NCI-H526 (cell line): ENCODE results near the gene NIPAL3.
"Not testable (repeated sequence)": the region's sequence is repeated elsewhere in the genome, so short reads cannot be mapped to it uniquely, and the experiment has no call there.

ENCODE experiments used
- DNase-seq, 2 experiments: peaks; one replicate each; lab custom pipeline; 2025; lab: John Stamatoyannopoulos, UW

Gene NIPAL3

GRCh38 chr1:24490101-24490781, 74.6 kb downstream of the NIPAL3 start:
- DNase-seq: no peak

DNA sequence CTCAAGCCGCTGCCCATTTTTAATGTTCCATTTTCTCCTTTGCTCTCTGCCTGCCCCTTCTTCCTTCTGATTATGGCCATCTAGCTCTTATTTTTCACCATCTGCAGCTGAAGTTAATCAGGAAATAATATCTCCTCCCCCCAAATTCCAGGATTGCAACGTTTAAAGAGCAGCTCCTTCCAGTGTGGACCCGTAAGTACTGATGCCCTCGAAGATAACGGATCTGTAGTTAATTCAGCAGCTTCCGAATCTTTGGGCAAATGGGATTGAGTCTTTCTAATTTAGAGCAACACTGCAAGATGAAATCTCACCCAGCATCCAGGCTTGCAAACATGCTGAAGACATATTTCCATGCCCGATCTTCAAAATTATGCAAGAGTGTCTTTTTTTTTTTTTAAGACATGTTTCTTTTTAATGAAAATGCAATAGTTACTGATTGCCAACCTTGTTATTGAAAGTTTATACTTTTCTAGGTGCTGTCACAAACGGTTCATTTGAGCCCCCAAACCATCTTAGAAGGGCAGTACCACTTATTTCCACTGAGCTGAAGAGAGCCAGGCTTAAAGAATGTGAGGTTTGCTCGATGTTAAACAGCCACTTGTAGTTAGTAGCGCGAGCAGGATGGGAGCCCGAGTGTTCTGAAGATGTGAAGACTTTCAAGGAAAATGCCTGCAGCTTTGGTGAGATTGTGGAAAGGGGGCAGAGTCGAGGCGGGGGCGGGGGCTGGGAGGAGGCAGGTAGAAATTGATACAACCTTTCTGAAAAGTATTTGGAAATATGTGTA, 76.2 kb downstream of the NIPAL3 start:
- DNase-seq: no peak

DNA sequence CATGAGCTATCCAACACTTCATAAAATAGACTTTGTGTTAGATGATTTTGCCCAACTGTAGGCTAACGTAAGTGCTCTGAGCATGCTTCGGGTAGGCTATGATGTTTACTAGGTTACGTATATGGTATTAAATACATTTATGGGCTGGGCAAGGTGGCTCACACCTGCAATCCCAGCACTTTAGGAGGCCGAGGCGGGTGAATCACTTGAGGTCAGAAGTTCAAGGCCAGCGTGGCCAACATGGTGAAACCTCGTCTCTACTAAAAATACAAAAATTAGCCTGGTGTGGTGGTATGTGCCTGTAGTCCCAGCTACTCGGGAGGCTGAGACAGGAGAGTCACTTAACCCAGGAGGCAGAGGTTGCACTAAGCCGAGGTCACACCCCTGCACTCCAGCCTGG, 77.3 kb downstream of the NIPAL3 start:
- not testable (repeated sequence) for DNase-seq

GRCh38 chr1:24493785-24494184, 78.2 kb downstream of the NIPAL3 start:
- no peak for DNase-seq

DNA sequence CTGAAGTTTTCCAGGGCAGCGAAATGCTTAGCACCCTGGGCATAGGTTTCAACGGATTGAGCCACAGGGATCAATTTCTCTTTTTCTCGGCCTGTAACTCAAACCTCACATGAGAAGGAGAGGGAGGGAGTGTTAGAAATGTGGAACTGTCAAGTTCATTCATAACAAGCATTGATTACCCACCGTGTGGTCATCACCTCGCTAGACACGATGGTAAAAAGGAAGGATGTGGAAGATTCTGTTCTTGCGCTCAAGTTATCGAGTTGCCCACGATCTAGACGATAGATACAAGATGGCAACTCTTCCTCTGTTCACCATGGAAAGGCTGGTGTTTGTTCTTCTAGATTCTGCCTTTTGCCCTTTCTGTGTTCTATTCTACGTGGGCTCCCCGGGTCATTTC, 83.0 kb downstream of the NIPAL3 start:
- no peak for DNase-seq

DNA sequence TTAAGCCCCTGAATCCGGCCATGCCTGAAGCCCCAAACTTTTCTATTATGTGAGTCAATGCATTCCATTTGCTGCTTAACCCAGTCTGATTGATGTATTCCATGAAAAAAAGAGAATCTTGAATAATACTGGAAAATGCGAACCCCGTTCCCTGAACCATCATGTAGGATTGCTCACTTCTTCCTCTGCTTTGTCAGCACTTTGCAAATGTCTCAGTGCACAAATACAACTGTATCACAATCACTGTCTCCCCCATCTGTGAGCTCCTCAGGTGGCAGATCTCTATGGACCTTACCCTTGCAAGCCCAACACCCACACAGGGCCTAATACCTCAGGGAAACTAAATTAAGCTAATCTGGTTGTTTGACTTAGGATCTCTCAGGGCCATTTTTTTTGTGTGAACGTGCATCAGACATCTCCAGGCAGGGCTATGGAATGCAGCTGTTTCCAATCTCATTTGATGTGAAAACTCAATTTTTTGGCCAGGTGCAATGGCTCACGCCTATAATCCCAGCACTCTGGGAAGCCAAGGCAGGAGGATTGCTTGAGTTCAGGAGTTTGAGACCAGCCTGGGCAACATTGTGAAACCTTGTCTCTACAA, 84.9 kb downstream of the NIPAL3 start:
- no peak for DNase-seq

DNA sequence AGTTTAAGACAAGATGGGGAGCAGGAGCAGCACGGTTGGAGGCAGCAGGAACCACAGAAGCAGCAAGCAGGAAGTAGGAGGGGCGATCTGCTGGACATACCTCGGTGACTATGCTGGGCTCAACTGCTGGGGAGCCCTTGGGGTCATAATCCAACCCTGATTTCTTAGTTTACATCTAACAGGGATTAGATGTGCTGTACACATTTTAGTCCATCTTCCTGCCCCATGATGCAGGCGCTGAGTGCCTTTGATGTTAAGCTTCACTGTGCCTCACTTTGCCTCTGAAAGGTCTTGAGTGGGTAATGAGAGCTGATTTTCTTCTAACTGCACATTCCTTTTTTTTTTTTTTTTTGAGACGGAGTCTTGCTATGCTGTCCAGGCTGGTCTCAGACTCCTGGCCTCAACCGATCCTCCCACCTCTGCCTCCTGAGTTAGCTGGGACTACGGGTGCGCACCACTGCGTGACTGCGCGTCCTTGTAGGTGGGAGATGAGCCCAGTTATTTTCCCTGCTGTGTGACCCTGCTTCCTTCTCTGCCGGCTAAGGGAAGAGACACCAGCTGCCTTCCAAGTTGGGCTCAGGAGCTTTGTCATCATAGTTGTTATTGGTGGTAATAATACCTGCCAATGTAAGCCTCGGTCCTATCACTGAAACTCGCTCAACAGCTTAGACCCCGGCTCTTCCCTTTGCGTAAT, 85.9 kb downstream of the NIPAL3 start:
- DNase-seq: no peak

DNA sequence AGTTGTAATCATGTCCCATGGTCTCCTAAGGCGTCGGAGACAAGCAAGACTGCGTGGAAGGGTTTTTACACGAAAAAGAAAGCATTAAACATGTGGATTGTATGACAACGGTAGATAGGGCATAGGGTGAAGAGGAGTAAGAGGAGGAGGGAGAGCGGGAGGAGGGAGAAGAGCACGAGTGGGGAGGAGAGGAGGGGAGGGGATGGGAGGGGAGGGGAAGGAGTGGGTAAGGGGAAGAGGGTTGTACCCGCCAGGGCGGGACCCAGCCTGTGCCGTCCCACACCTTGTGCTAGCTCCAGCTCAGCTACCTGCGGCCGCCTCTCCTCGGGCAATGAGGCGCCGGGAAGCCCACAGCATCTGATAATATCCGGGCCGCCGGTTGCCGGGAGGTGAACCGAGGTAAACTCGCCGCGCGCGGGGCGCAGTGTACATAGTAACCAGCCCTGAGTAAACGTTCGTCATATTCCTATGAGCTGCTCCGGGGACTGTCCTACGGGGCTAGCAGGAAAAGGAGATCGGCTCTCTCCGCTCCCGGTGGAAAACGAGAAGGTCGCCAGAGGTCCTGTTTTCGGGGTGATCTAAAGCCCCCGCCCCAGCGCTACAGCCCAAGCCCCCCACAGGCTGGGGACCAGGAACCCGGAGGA, 86.6 kb downstream of the NIPAL3 start:
- peak; percentile 91 to 94 for DNase-seq

DNA sequence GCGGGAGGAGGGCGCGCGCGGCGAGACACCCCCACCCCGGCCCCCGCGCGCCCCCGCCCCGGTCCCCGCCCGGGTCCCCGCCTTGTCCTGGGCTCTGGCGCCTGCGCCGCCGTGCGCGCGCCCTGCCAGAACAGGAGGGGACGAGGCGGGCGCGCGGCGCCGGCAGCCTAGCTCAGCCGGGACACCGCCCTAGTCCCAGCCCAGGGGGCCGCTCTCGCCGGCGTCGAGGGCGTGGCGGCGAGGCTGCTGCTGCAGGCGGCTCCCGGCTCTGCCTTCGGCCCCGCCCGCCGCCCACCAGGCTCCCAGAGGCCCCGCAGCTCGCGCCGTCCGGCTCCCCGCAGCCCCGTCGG, 87.1 kb downstream of the NIPAL3 start, which contains the start of gene RCAN3:
TSS of gene RCAN3 (plus strand) at position 128 of the 350 bp plus-strand sequence. CDS start 11,537 bp downstream, outside the sequence.
- peak; percentile 61 to 95 for DNase-seq

DNA sequence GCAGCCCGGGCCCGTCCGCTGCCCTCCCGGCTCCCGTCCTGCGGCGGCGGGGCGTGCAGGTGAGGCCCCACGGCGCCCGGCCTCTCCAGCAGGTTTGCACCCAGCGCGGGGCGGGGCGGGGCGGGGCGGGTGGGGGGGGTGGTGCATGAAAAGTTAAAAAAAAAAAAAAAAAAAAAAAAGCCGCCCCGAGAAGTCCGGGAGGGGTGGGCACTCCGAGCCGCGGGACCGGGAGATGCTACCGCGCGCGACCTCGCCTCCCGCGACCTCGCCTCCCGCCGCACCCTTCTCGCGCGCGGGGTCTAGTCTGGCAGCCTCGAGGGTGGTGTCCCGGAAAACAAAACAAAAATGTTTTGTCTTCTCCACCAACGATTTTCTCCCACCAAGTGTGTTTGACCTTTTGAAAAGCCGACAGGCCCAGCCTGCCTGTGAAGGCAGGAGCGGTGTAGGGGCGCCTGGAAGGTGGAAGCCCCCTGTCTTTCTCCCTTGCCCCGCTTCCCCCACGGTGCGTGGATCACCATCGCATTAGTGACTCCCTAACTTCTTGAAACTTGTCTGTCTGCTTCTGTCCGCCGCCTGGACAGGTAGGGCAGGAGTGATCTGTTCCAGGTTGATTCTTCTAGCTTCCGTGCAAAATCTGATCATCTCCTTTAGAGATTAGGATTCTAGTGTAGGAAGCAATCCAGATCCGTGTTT, 87.6 kb downstream of the NIPAL3 start:
- peak in 1 of 2 experiments; percentile 53 for DNase-seq

GRCh38 chr1:24503870-24504523, 88.4 kb downstream of the NIPAL3 start:
- DNase-seq: no peak

- DNase-seq: no peak
Observed at GRCh38 chr1:24504560-24504959, 89.0 kb downstream of the NIPAL3 start.

- DNase-seq: no peak
Observed at GRCh38 chr1:24505816-24506215, 90.2 kb downstream of the NIPAL3 start.

DNA sequence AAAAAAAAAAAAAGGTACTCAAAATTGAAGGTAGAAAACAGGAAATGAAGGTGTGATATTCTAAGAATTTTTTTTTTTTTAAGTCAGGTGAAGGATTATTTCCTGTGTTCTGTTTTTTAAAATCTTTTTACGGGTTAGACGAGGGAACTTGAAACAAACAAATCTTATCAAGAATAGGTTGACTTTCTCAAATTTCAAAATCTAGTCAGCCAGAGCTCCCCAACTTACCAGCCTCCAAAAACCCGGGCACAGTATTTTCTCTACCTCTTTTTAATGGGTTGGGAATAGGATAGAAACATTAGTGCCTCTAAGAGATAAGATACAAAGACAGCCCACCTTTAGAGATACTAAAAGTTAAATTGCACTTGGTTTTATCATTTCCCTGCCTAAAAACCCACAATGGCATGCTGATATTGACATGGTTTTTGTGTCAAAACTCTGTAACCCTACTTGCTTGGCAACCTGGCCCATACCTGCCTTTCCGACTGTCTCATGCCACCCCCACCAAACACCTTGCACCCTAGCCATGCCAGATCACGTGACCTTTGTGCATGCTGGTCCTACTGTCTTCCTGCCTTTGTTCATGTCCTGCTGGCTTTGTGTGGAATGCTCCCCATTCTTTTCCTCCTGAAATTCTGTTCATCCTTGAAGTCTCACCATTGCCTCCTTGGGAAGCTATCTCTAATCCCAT, 91.2 kb downstream of the NIPAL3 start:
- DNase-seq: no peak

- DNase-seq: no peak
Observed at GRCh38 chr1:24507405-24507804, 91.8 kb downstream of the NIPAL3 start.

DNA sequence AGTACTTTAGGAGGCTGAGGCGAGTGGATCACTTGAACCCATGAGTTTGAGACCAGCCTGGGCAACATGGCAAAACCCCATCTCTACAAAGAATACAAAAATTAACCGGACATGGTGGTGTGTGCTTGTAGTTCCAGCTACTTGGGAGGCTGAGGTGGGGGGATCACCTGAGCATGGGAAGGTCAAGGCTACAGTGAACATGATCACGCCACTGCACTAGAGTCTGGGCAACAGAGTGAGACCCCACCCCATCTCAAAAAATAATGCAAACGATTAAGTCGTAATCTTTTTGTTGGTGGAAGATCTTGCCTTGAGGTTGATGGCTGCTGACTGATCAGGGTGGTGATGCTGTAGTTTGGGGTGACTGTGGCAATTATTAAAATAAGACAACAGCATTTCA, 93.3 kb downstream of the NIPAL3 start:
- DNase-seq: no peak

- DNase-seq: no peak
Observed at GRCh38 chr1:24513706-24514105, 98.1 kb downstream of the NIPAL3 start.

DNA sequence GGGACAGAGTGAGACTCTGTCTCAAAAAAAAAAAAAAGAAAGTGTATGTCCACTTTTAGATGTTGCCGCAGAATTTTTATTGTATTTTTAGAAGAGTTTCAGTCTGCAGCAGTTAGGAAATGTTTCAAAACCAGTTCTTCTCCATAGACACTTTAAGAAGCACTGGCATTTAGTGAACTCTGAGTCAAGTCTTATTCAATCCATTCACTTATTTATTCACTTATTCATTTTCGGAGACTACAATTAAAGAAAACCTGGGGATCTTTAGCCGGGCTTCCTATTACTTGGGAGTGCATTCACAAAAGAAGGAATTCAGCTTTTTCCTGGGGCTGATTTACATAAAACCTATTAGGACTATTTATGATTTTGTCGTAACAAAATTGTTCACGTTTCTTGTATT, 99.3 kb downstream of the NIPAL3 start:
- no peak for DNase-seq

- DNase-seq: not testable (repeated sequence)
Observed at GRCh38 chr1:24515671-24516209, 100.1 kb downstream of the NIPAL3 start.

DNA sequence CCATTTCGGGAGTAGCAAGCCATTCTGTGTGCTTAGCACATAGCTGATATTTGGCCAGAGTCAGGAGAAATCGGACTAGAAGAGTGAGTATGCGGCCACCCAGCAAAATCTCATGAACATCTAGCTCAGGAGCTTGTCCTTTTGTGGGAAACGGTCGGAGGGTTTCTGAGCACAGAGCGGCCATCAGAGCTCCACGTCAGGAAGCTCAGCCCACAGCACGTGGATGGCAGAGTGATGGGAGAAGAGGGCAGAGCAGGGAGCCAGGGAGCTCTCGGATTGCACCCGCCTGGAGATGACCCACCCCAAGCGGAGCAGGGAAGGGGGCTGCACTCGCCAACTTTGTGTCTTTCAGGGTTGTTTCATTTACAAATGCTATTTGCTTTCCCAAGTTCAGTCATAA, 100.9 kb downstream of the NIPAL3 start:
- DNase-seq: no peak
